ENCODE data around the gene BCO1.

- no peak for TF ChIP-seq EZH2 (IDR thresholded peaks at IDR 0.05)
- no peak for TF ChIP-seq POLR2AphosphoS5 (IDR thresholded peaks at IDR 0.05; ENCODE audit: borderline replicate concordance, low read depth, low read length)
Observed at GRCh38 chr16:81337097-81337496, 98.6 kb downstream of the BCO1 start.

Measured in SK-N-MC (cell line).